Effector CD8-positive, alpha-beta T cell (primary cell): ENCODE data around the gene PDILT.
"Not testable (repeated sequence)": the region's sequence is repeated elsewhere in the genome, so short reads cannot be mapped to it uniquely, and the experiment has no call there.

Experiments
- DNase-seq: peaks from one replicate; lab custom pipeline; 2025; lab: John Stamatoyannopoulos, UW

Gene PDILT

GRCh38 chr16:20321671-20322070 is 82.9 kb downstream of the PDILT start:
- no peak for DNase-seq

DNA sequence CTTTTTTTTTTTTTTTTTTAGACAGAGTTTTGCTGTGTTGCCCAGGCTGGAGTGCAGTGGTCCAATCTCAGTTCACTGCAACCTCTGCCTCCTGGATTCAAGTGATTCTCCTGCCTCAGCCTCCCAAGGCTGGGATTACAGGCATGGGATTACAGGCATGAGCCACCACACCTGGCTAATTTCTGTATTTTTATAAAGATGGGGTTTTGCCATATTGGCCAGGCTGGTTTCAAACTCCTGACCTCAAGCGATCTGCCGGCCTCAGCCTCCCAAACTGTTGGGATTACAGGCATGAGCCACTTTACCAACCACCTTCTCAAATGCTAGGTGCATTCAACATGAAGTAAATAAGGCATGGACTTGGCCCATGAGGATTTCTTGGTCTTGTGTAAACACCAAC is 83.5 kb downstream of the PDILT start:
- DNase-seq: not testable (repeated sequence)

DNA sequence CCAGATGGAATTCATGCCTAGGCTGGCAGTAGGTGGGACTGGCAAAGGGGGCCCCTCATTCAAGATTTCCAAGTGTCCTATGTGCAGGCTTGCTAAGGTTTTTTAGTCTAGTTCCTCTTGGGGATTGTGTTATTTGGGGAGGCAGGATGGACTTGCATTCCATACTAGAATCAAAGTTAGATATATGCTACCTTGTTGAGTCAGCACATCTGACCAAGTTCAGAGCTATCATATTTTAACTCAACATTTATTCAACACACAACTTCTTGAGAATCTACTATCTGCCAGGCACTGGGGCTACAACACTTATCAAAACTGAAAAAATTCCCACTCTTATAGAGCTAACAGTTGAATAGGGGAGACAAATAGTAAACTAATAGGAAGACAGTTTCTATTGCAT is 83.9 kb downstream of the PDILT start:
- no peak for DNase-seq

- DNase-seq: no peak
Observed at GRCh38 chr16:20320178-20320577, 84.4 kb downstream of the PDILT start.

- DNase-seq: no peak
Observed at GRCh38 chr16:20319406-20319805, 85.1 kb downstream of the PDILT start.

DNA sequence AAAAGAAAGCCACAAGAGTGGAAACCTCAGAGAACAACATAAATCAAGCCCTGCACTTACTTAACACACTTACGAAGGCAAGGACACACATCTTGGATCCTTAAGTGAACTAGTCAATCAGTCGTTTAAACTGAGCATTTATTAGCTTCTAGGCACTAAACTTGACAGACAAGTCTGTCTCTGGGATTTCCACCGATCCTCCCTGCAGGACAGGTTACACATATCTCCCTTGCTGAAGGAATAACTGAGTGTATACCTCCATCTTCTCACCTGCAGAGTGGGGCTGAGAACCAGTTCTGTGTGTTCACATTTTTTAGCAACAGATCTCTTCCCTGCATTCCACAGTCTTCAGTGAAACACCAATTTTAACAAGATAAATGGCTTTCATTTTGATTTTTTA is 86.1 kb downstream of the PDILT start:
- no peak for DNase-seq

DNA sequence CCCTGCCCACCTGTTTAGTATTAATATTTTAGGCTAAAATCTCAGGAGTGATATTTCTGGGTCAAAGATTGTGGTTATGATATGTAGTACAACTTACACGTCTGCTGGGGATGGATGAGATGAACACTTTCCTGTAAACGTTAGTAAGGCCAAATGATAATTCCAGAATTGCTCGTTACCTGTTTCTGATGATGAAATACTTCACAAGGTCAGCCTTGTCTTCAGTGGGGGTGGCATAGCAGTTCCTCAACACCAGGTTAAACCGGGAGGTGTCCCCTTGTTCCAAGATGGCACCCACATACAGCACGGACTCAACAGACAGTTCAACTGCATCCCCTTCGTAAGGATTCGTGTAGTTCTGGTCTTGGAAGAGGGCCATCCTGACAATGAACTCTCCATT is 86.5 kb downstream of the PDILT start:
- DNase-seq: no peak

GRCh38 chr16:20317117-20317516 is 87.4 kb downstream of the PDILT start:
- DNase-seq: no peak

DNA sequence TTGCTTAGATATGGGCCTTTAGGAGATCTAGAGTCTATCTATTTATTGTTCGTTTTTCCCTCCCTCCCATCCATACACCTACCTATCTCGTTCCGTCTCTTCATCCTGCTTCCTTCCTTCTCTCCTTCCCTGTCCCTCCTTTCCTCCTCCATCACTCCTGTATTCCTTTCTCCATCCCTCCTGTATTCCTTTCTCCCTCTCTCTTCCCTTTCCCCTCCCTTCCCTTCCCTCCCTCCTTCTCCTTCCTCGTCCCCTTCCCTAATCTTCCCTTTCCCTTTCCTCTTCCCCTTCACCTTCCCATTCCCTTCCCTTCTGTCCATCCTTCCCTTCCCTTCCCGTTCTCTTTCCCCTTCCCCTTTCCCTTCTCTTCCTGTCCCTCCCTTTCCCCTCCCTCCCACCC is 87.8 kb downstream of the PDILT start:
- no peak for DNase-seq

DNA sequence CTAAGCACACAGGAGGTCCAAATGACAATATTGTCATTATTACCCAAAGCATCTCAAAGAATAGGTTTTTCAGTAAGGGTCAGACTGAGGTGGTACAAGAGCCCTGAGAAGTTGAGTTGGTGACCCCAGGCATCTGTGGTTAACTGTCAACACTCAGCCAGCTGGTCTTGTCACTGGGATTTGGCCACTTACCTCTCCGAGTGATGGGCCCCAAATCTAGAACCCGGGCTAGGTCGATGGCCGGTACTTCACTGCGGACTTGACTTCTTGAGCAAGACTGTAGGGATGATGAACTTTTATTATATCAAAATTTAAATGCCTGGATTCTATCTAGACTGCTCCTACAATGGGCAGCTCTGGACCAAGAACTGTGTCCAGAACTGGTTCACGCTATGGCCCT is 88.8 kb downstream of the PDILT start:
- no peak for DNase-seq

DNA sequence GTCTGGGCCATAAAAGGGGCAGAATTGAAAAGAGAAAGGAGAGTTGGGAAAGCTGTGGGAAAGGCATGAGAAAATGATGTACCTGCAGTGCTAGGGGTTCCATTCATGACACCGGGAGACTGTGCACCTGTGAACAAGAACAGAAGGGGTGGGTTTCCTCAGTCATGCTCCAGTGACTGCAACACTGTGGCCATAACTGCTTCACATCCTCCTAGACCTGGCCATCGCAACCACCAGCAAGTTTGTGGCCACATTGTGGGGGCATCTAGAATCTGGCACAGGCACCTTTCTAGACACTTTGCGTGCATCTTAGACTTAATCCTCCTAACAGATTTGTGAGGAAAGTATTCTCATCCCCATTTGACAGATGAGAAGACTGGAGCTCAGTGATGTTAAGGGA is 90.0 kb downstream of the PDILT start:
- no peak for DNase-seq

GRCh38 chr16:20313741-20314140 is 90.8 kb downstream of the PDILT start:
- no peak for DNase-seq

- not testable (repeated sequence) for DNase-seq
Observed at GRCh38 chr16:20312536-20313095, 91.9 kb downstream of the PDILT start.

- DNase-seq: no peak
Observed at GRCh38 chr16:20311548-20311947, 93.0 kb downstream of the PDILT start.

GRCh38 chr16:20310421-20311395 is 93.8 kb downstream of the PDILT start:
- DNase-seq: no peak

DNA sequence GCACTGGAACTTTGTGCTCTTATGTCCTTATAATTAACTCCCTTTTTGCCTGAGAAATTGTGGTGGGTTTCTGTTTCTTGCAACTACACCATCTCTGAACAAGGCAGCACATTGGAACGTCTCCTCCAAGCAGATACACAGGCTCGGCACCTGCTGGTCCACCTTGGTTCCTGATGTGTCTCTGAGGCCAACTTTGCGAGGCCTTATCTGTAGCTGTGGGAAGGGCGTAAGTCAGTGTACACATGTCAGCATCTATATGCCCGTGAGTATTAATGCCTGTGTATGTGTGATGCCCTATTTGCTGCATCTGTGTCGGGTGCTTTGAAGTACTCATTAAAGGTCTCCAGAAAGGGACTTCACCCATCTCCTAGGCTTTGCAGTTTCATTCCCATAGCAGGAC is 94.8 kb downstream of the PDILT start:
- no peak for DNase-seq
